VCaP (cell line): ENCODE data around the gene S100A2.

Source experiments
- H3K27ac ChIP-seq: fragments of 450-650 bp; 2 replicates; pipeline ENCODE4 v1.5.1; 2017
- CTCF ChIP-seq: fragments of 450-650 bp; conservative IDR thresholded peaks from 2 replicates; pipeline ENCODE4 v1.5.1; 2017; ENCODE audit warnings: mild to moderate bottlenecking, moderate library complexity

The S100A2 gene

GRCh38 chr1:153612111-153612754 lies 46.6 kb upstream of the S100A2 start:
- TF ChIP-seq CTCF: no peak
- H3K27ac ChIP-seq: no peak overlapping the region

- no peak overlapping the region for H3K27ac ChIP-seq
- TF ChIP-seq CTCF: no peak
These were observed 45.7 kb upstream of the S100A2 start for GRCh38 chr1:153611356-153611755.

DNA sequence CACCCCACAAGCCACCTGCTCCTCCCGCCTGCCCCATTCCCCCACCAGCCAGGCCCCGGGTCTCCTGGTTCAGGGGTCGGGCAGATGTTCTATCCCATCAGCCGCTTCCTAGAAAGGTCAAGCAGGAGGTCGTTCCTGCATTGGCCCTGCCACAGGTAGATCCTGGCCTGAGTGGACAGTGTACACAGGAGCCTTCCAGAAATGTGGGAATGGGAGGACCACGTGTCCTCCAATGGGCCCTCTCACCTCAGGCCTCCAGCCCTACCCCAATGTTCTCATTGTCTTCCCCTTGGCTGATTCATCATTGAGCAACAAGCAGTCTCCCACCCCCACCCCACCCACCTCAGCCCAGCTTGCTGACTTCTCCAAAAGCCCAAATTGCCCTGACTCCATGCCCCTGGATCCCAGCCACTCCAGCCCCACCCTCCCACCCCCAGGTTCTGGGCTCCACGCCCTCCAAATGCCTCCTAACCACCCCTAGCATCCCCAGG lies 45.2 kb upstream of the S100A2 start:
- no peak for TF ChIP-seq CTCF
- H3K27ac ChIP-seq: no peak overlapping the region

- no peak for TF ChIP-seq CTCF
- H3K27ac ChIP-seq: no peak overlapping the region
These were observed 44.7 kb upstream of the S100A2 start for GRCh38 chr1:153610334-153610733.

DNA sequence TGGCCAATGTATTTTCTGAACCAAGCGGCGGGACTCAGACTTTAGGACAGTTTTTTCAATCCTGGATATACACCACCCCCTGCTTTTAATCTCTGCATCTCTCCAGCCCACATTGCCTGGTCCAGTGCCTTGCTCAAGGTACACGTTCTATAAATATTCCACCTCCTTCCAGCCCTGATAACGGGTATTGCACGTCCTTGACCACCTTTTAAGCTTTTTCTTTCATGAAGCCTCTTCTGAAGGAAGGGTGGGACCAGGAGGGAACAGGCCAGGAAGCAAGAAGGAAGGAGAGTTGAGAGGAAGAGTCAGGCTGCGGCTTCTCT lies 43.9 kb upstream of the S100A2 start:
- TF ChIP-seq CTCF: no peak
- no peak overlapping the region for H3K27ac ChIP-seq

GRCh38 chr1:153608742-153609584 lies 43.3 kb upstream of the S100A2 start:
- H3K27ac ChIP-seq: no peak overlapping the region
- TF ChIP-seq CTCF: no peak

DNA sequence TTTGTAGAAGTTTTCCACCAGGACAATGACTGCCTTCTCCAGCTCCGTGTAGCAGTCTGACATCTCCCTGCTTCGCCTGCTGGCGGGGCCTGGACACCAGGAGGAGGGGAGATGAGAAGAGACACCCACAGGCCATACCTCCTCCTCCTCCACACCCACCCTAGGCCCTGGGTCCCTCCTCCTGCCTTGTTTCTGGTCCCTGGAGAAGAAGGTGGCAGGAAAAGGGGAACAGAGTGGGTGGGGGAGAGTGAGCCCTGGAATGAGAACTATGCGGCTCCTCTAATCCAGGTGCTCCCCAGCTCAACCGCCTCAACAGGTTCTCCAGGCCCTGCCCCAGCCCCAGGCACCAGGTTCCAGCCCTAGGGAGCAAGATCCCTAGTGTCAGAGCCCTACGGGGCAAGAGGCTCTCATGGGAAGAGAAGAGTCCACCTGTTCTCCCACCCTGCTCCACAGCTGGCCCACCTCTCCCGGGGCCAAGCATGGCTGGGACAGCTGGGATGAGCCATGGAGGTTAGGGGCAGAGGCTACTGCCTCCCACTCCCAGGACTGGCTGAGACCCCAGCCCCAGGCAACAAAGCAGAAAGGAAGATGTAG lies 42.5 kb upstream of the S100A2 start:
- no peak overlapping the region for H3K27ac ChIP-seq
- no peak for TF ChIP-seq CTCF
